ENCODE results near the gene CYP27A1.
A peak's percentile ranks its signal among the peaks of the same experiment; 100 is the strongest.
"Not testable (repeated sequence)": the region's sequence is repeated elsewhere in the genome, so short reads cannot be mapped to it uniquely, and the experiment has no call there.

The CYP27A1 gene

GRCh38 chr2:218781691-218782527 is at the start of gene CYP27A1:
Gene CYP27A1 (plus strand): TSS chr2:218782147. CDS start chr2:218782183, 36 bp downstream.
- DNase-seq (ENCODE audit: low spot score) = peak; percentile 63

GRCh38 chr2:218732761-218733158 is 49.2 kb upstream of the CYP27A1 start:
- no peak for DNase-seq (ENCODE audit: low spot score)

- peak; percentile 88 for DNase-seq (ENCODE audit: low spot score)
Observed at GRCh38 chr2:218733171-218734021, 48.6 kb upstream of the CYP27A1 start.

GRCh38 chr2:218734190-218734975 is 47.6 kb upstream of the CYP27A1 start:
- no peak for DNase-seq (ENCODE audit: low spot score)

GRCh38 chr2:218736531-218736930 is 45.4 kb upstream of the CYP27A1 start:
- DNase-seq (ENCODE audit: low spot score) = no peak

GRCh38 chr2:218743068-218743467 is 38.9 kb upstream of the CYP27A1 start:
- DNase-seq (ENCODE audit: low spot score) = no peak

- DNase-seq (ENCODE audit: low spot score) = no peak
Observed at GRCh38 chr2:218744615-218745014, 37.3 kb upstream of the CYP27A1 start.

GRCh38 chr2:218745160-218745558 is 36.8 kb upstream of the CYP27A1 start:
- no peak for DNase-seq (ENCODE audit: low spot score)

- peak; percentile 100 for DNase-seq (ENCODE audit: low spot score)
Observed at GRCh38 chr2:218745559-218746469, 36.1 kb upstream of the CYP27A1 start.

GRCh38 chr2:218746470-218746795 is 35.5 kb upstream of the CYP27A1 start:
- peak; percentile 57 for DNase-seq (ENCODE audit: low spot score)

GRCh38 chr2:218746960-218747359 is 35.0 kb upstream of the CYP27A1 start:
- DNase-seq (ENCODE audit: low spot score) = no peak

GRCh38 chr2:218748741-218749441 is 33.1 kb upstream of the CYP27A1 start:
- DNase-seq (ENCODE audit: low spot score) = no peak

- DNase-seq (ENCODE audit: low spot score) = no peak
Observed at GRCh38 chr2:218754201-218754600, 27.7 kb upstream of the CYP27A1 start.

GRCh38 chr2:218754781-218755180 is 27.2 kb upstream of the CYP27A1 start:
- DNase-seq (ENCODE audit: low spot score) = no peak

- no peak for DNase-seq (ENCODE audit: low spot score)
Observed at GRCh38 chr2:218755198-218755566, 26.8 kb upstream of the CYP27A1 start.

- no peak for DNase-seq (ENCODE audit: low spot score)
Observed at GRCh38 chr2:218755567-218756404, 26.2 kb upstream of the CYP27A1 start.

GRCh38 chr2:218756599-218757377 is 25.2 kb upstream of the CYP27A1 start:
- no peak for DNase-seq (ENCODE audit: low spot score)

- DNase-seq (ENCODE audit: low spot score) = no peak
Observed at GRCh38 chr2:218761795-218762194, 20.2 kb upstream of the CYP27A1 start.

- not testable (repeated sequence) for DNase-seq (ENCODE audit: low spot score)
Observed at GRCh38 chr2:218772759-218773158, 9.2 kb upstream of the CYP27A1 start.

Measured in pons (tissue), 1 donor.